Head of caudate nucleus (tissue), 42 donors: Measurements from ENCODE around the gene ANXA6.
A peak's percentile ranks its signal among the peaks of the same experiment; 100 is the strongest.

ENCODE experiments used
- DNase-seq, 42 donors: peaks; one replicate each; pipeline versions ENCODE4 v3.0.0 to v3.0.0-alpha.2; 2020 to 2021; ENCODE audit warnings: mixed read lengths in 7 of 42
- intact Hi-C: fragments of 100-400 bp; cut with DNase I; formaldehyde crosslinking; loops from one replicate; pipeline ENCODE4 v1.15.0; 2022

ANXA6 gene

DNA sequence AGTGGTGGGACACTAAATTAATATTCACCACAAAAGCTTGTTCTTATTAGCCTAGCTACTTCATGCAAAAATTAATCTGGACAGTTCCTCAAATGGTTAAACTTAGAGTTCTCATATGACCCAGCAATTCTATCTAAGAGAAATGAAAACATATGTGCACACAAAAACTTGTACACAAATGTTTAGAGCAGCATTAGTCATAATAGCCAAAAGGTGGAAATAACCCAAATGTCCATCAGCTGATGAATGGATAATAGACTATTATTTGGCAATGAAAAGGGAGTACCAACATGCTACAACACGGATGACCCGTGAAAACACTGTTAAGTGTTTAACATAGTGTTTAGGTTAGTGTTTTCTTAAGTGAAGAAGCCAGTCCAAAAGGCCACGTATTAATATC lies 43.9 kb downstream of the ANXA6 start:
- intact Hi-C loops, result no loop called here
- DNase-seq, result no peak

DNA sequence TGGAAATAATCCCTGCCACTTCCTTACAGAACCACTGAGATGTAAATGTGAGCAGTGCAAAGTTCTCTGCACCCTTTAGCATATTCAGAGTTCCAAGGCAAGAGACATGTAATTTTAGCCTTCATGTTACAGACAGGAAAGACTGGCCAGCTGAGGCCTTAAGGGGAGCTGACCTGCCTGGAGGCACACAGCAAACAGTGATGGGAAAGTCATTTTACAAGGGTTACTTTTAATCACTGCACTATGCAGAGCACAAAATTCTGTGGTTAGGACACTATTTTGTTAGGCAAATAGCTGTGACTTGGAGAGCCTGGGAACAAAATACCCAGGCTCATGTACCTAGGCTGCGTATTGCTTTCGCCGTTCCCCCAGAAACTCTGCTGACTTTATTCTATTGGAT lies 46.6 kb downstream of the ANXA6 start:
- intact Hi-C loops, result no loop called here
- no peak for DNase-seq

DNA sequence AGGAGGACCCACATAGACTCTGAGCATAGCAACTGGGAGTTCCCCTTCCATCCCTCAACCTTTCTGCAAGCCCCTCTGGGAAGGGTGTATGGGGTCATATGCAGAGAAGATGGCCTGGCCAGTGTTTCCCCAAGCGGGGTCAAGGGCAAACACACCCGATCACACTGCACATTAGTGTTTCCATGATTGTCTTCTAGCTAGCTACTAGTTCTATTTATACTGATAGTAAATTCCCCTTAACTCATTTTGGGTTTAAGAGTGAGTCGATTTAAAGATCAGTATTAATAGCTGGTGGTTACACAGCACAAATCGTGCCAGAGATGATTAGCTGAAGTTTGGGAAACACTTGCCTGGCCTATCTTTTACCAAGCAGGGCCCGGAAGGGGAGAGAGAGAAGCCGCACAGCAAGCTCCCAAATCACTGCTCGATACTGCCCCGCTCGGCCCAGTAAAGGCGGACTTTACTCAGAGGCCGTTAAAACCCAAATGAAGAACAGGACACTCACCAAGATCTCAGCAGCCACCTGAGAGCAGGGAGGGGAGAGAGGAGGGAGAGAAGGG lies 47.4 kb downstream of the ANXA6 start:
- intact Hi-C loops, result no loop called here
- DNase-seq, result no peak

- DNase-seq, result no peak
- intact Hi-C loops, result no loop called here
Measured at GRCh38 chr5:151108566-151108965, 49.0 kb downstream of the ANXA6 start.

- intact Hi-C loops, result no loop called here
- DNase-seq, result peak in 23 of 42 donors; percentile 25 to 67 (median 45)
Measured at GRCh38 chr5:151107738-151108520, 49.6 kb downstream of the ANXA6 start.

DNA sequence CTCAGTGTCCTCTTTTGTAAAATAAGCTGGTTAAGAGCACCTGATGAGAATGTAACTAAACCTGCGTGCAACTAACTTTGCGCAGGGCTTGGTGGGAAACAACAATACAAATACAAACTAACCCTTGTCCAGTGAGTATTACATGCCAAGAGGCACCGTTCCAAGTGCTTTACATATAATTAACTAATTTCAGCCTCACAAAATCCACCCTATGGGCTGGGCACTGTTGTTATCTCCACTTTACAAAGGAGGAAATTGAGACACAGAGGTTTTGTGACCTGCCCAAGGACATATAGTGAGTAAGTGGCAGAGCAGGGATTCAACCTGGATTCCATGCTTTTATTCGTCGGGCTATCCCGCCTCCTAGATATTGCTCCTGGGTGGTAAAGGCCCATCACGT lies 50.5 kb downstream of the ANXA6 start:
- intact Hi-C loops, result no loop called here
- no peak for DNase-seq

GRCh38 chr5:151106509-151106908 lies 51.1 kb downstream of the ANXA6 start:
- DNase-seq, result no peak
- intact Hi-C loops, result no loop called here

DNA sequence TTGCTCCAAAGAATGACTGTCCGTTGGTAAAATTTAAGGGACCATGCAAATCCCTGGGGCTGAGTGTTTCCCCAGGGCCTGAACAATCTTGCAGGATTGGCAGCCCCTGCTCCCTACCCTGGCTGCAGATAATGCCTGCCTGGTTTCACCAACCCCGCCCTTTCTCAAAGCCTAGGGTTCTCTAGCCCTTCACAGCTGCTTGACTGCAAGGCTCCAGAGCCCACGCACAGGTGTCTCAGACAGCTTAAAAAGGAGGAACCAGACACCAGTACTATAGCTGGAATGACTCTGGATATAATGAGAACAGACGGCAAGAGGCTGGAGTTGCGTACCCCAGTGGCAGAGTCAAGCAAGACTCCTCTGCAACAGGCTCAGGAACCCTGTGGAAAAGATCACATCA lies 51.5 kb downstream of the ANXA6 start:
- intact Hi-C loops, result no loop called here
- DNase-seq, result peak in 15 of 42 donors; percentile 19 to 66 (median 39)

GRCh38 chr5:151105561-151105960 lies 52.0 kb downstream of the ANXA6 start:
- DNase-seq, result no peak
- intact Hi-C loops, result no loop called here

DNA sequence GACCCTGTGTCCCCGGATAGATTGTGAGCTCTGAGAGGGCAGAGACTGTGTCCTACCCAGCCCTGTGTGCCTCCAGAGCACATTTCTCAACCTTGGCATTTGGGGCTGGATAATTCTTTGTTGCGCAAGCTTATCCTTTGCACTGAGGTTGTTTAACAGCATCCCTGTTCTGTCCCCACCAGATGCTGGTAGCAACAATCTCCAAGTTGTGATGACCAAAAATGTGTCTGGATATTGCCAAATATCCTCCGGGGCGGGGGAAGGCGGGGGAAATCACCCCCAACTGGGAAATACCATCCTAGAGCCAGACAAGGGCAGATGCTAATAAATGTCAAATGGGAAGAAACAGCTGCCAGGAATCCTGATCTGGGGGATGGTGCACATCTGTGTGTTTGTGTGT lies 52.8 kb downstream of the ANXA6 start:
- intact Hi-C loops, result no loop called here
- no peak for DNase-seq

DNA sequence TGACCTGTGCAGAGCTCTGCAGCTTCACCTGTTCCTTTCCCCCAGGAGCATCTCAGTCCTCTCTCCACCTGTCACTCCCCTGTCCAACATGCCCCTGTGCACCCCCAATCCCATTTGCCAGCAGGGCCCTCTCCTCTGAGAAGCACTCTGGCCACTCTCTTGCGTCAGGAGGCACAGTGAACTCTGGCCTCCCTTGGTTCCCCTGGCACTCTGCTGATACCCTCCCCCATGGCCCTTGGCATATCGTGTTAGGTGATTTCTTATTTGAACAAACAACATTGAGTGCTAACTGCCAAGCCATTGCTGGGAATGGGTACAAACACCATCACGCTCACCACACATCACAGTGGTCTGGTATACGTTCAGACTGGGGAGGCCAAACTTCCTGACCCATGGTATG lies 55.8 kb downstream of the ANXA6 start:
- DNase-seq, result no peak
- intact Hi-C loops, result no loop called here

DNA sequence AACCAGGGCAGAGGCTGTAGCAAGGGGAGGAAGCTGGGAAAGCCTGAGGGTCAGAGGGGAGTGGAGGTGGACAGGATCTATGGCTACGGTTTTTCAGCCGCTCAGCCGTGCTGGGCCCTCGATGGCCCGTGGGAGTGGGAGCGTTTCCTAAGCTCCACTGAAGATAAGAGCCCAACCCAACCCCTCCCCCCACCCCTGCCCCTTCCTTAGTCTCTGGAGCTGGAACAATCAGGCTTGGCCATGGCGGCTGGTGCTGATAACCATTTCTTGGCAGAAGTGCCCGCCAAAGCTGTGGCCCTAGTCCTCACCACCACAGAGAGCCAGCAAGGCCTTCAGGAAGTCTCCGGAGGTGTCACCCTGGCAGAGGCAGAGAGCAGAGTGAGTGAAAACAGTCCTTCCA lies 56.4 kb downstream of the ANXA6 start:
- DNase-seq, result no peak
- intact Hi-C loops, result no loop called here

GRCh38 chr5:151100681-151101080 lies 56.9 kb downstream of the ANXA6 start:
- DNase-seq, result no peak
- intact Hi-C loops, result no loop called here

DNA sequence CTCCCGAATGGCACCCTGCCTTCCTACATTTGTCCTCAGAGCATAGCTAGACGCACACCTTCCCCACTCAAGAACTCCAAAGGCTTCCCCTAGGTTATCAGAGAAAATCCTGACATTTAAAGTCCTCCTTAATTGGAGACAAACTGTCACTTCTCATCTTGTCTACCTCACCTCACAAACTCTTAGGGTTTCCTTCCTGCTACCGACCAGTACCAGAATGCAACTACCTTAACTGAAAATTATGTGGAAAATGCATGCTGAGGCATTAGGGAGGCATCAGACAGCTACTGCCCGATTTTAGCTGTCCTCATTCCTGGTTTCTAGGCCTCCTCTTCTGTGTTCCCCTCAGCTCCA lies 58.8 kb downstream of the ANXA6 start:
- intact Hi-C loops, result no loop called here
- no peak for DNase-seq

- intact Hi-C loops, result no loop called here
- DNase-seq, result no peak
Measured at GRCh38 chr5:151097820-151098767, 59.5 kb downstream of the ANXA6 start.

- intact Hi-C loops, result no loop called here
- no peak for DNase-seq
Measured at GRCh38 chr5:151097061-151097460, 60.5 kb downstream of the ANXA6 start.

DNA sequence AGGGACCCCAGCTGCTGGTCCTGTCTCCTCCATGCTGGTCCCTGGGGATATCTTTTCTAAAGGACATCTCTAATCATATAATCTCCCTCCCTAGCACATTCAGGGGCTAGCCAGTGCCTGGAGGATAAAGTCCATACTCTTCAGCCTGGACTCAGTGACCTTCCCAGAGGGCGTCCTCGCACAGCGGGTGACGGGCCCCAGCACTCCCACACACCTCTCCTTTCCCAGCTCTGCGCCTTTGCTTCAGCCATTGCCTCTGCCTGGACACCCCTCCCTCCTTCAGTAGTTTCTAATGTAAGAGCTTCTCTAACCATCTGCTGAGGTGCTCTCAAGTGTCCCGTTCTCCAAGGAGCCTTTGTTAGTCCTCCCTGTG lies 61.6 kb downstream of the ANXA6 start:
- intact Hi-C loops, result no loop called here

GRCh38 chr5:151095341-151096000 lies 62.1 kb downstream of the ANXA6 start:
- DNase-seq, result no peak
- intact Hi-C loops, result no loop called here

More for the DNA sequence above, 61.6 kb downstream of the ANXA6 start:
- no peak for DNase-seq

DNA sequence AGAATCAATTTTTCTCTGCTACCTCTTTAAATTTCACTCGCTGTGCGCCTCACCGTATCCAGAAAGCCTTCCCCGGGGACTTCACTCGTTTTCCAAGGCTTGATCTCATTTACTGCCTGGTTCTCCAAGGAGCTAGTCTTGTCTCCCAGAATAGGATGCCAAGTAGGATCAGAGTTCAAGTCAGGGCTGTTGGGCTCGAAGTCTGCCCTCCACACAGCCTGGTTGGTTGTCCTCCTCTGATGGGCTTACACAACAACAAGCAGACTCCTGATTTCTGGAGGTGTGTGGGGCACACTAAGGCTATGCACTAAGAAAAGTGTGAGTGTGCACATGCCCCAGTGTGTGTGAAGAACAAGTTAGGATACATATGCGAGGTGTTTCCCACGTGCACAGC lies 62.7 kb downstream of the ANXA6 start:
- DNase-seq, result no peak
- intact Hi-C loops, result no loop called here
